SW480 (cell line): ENCODE measurements around the gene MAP2K7.

Source experiments
- DNase-seq: peaks from one replicate; pipeline ENCODE4 v3.0.0-alpha.2; 2016; ENCODE audit warnings: low spot score

The MAP2K7 gene

DNA sequence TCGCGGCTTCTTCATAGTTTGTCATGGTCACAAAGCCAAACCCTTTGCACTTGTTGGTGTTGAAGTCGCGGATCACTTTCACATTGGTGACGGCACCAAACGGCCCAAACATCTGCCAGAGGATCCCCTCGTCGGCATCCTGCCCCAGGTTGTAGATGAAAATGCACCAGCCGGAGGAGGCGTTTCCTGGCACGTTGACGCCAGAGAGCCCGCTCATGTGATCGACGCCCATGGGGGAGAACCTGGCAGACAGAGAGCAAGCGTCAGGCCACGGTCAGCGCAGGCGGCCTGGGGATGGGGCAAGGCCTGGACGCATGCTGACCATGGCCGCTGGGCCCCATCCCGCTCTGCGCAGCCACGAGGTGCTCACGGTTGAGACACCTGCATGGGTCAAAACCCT, 59.9 kb downstream of the MAP2K7 start:
- DNase-seq = no peak
